ENCODE measurements around the gene GPN2.

- TF ChIP-seq CTCF (IDR thresholded peaks at IDR 0.05) (no peak), POLR2A (IDR thresholded peaks at IDR 0.05) (no peak)
These were observed 31.9 kb downstream of the GPN2 start for GRCh38 chr1:26858160-26858559.

All from right lobe of liver (tissue), 4 donors.